ENCODE results near the gene TSPAN4.

TSPAN4 gene

GRCh38 chr11:853682-854448, 11.2 kb downstream of the TSPAN4 start:
- DNase-seq, result no peak

GRCh38 chr11:854601-855329, 12.1 kb downstream of the TSPAN4 start:
- no peak for DNase-seq

GRCh38 chr11:855330-855674, 12.7 kb downstream of the TSPAN4 start:
- DNase-seq, result no peak

- no peak for DNase-seq
These were observed 13.1 kb downstream of the TSPAN4 start for GRCh38 chr11:855796-856195.

- no peak for DNase-seq
These were observed 13.7 kb downstream of the TSPAN4 start for GRCh38 chr11:856397-856796.

- DNase-seq, result no peak
These were observed 15.6 kb downstream of the TSPAN4 start for GRCh38 chr11:858053-858761.

- DNase-seq, result no peak
These were observed 16.2 kb downstream of the TSPAN4 start for GRCh38 chr11:858762-859339.

- no peak for DNase-seq
These were observed 16.9 kb downstream of the TSPAN4 start for GRCh38 chr11:859394-860131.

- no peak for DNase-seq
These were observed 17.8 kb downstream of the TSPAN4 start for GRCh38 chr11:860234-861104.

GRCh38 chr11:861105-861479, 18.4 kb downstream of the TSPAN4 start:
- DNase-seq, result no peak

GRCh38 chr11:862081-862661, 19.5 kb downstream of the TSPAN4 start:
- no peak for DNase-seq

- no peak for DNase-seq
These were observed 20.0 kb downstream of the TSPAN4 start for GRCh38 chr11:862696-863022.

GRCh38 chr11:863023-863909, 20.6 kb downstream of the TSPAN4 start:
- no peak for DNase-seq

GRCh38 chr11:863910-864827, 21.5 kb downstream of the TSPAN4 start:
- DNase-seq, result no peak

- no peak for DNase-seq
These were observed 22.2 kb downstream of the TSPAN4 start for GRCh38 chr11:864898-865297.

GRCh38 chr11:865462-866430, 23.1 kb downstream of the TSPAN4 start:
- DNase-seq, result no peak

- DNase-seq, result no peak
These were observed 23.8 kb downstream of the TSPAN4 start for GRCh38 chr11:866481-866880.

- DNase-seq, result no peak
These were observed 25.3 kb downstream of the TSPAN4 start for GRCh38 chr11:867856-868358.

All from activated gamma-delta T cell (primary cell).